Natural killer cell (primary cell): Measurements from ENCODE around the gene GBX2. TPM values are rescaled to one million over a fixed set of nuclear protein-coding genes. Genes with fewer than 3 reads are reported as not detected.

ENCODE experiments used
- ATAC-seq, 3 donors: fragments of 150-1000 bp in 2 of 3; fragments of 200-7000 bp in 1 of 3; cut with Tn5 transposase; 1 replicate in 1 of 3; 2 replicates in 2 of 3; pipeline ENCODE4 v1.10.0; 2021; ENCODE audit warnings: mild to moderate bottlenecking in 2 of 3, moderate library complexity in 2 of 3
- DNase-seq, 2 donors: peaks; one replicate each; pipeline versions ENCODE4 v3.0.0 to v3.0.0-alpha.2; 2013 to 2021; ENCODE audit warnings: mixed read lengths in 1 of 2
- H3K27ac ChIP-seq: one replicate; pipeline ENCODE4 v1.5.1; 2013; ENCODE audit warnings: mild to moderate bottlenecking, low read length
- H3K27me3 ChIP-seq: one replicate; pipeline ENCODE4 v1.6.1; 2013; ENCODE audit warnings: low read length; ENCODE audit not compliant: control insufficient read depth, insufficient read depth
- H3K36me3 ChIP-seq: one replicate; pipeline ENCODE4 v1.6.1; 2013; ENCODE audit warnings: low read length; ENCODE audit not compliant: control insufficient read depth, insufficient read depth
- H3K4me1 ChIP-seq: one replicate; pipeline ENCODE4 v1.6.1; 2013; ENCODE audit warnings: low read length; ENCODE audit not compliant: control insufficient read depth, insufficient read depth
- H3K4me3 ChIP-seq: one replicate; pipeline ENCODE4 v1.5.1; 2013; ENCODE audit warnings: low read length
- H3K9me3 ChIP-seq: one replicate; pipeline ENCODE4 v1.6.1; 2013; ENCODE audit warnings: low read length; ENCODE audit not compliant: control insufficient read depth, insufficient read depth
- H3K27ac Mint-ChIP-seq, 2 donors: one replicate each; pipeline ENCODE4 v1.8.0; 2022; ENCODE audit warnings: mild to moderate bottlenecking in 2 of 2, mixed read lengths in 2 of 2, moderate library complexity in 1 of 2
- H3K27me3 Mint-ChIP-seq, 2 donors: one replicate each; pipeline ENCODE4 v1.8.0; 2022; ENCODE audit warnings: low read depth in 2 of 2, mixed read lengths in 2 of 2
- H3K36me3 Mint-ChIP-seq: one replicate; pipeline ENCODE4 v1.8.0; 2022; ENCODE audit warnings: mixed read lengths
- H3K4me1 Mint-ChIP-seq, 2 donors: one replicate each; pipeline ENCODE4 v1.8.0; 2022; ENCODE audit warnings: mixed read lengths in 2 of 2
- H3K4me3 Mint-ChIP-seq: one replicate; pipeline ENCODE4 v1.8.0; 2022; ENCODE audit warnings: mild to moderate bottlenecking, moderate library complexity, mixed read lengths
- H3K9me3 Mint-ChIP-seq, 2 donors: one replicate each; pipeline ENCODE4 v1.8.0; 2022; ENCODE audit warnings: mixed read lengths in 2 of 2
- WGBS: methylation state at CpG from one replicate; pipeline ENCODE4 v1.1.7; 2013; ENCODE audit warnings: missing lambda C conversion rate; ENCODE audit not compliant: insufficient coverage; 5-methylcytosine and 5-hydroxymethylcytosine counted together
- intact Hi-C: fragments of 100-400 bp; cut with micrococcal nuclease; formaldehyde crosslinking; loops from one replicate; pipeline ENCODE4 v1.14.2; 2022
- total RNA-seq, 4 donors: library from RNA; stranded (reverse); fragments of 120-200 nt in 1 of 4; gene quantifications; one replicate each; pipeline versions ENCODE4 v1.2.3 to v1.2.4, GENCODE V29; 2013 to 2022
- TF ChIP-seq, protein P1 (sequence below): fragments of 200-600 bp; IDR thresholded peaks from one replicate; pipeline ENCODE4 v1.8.0; 2022; ENCODE audit warnings: antibody characterized with exemption

The GBX2 gene
- total RNA-seq, 3 donors from 2014 or later (not counting 1 experiment from before 2014, with no cell fraction given), result not detected

DNA sequence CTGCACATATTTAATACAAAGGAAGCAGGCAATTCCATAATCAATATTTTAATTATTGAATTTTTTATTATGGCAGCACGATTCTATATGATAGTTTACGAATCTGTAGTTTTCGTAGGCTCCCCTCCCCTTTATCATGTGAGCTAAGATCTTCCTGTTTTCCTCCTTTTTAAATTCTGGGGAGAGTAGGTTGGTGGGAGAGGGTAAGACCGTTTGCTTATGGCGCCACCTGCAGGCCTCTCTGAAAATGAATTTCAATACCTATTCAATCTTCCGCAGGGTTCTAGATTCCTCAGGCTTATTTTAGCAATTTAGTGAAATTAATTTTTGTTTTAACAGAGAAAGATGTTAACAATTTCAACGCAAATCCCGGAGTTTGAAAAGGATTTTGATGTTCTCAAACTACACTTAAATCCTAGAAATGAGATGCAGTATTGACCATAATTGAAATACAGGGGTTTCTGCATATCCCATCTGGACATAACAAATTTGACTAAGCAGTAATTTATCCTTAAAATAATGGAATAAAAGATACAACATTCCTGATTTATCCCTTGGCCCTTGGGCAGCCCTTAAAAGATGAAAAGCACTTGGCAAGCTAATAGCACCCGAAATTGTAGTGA lies 12.8 kb upstream of the GBX2 start:
- Histone ChIP-seq H3K9me3 (no peaks in the 10 kb centered on the region), H3K36me3 (no peaks in the 10 kb centered on the region), H3K27ac (no peak overlapping the region), H3K4me1 (peaks cover 13% of the 10 kb centered on the region), H3K4me3 (no peak overlapping the region), H3K27me3 (peaks cover 35% of the 10 kb centered on the region)
- H3K4me1 Mint-ChIP-seq, result peaks cover 5 to 6% of the 10 kb centered on the region in 2 donors
- intact Hi-C loops, result loop anchor here (1.0 kb wide), 2 partner anchors 402 to 415 kb away; no protein-coding TSS in a partner anchor
- TF ChIP-seq, protein P1, sequence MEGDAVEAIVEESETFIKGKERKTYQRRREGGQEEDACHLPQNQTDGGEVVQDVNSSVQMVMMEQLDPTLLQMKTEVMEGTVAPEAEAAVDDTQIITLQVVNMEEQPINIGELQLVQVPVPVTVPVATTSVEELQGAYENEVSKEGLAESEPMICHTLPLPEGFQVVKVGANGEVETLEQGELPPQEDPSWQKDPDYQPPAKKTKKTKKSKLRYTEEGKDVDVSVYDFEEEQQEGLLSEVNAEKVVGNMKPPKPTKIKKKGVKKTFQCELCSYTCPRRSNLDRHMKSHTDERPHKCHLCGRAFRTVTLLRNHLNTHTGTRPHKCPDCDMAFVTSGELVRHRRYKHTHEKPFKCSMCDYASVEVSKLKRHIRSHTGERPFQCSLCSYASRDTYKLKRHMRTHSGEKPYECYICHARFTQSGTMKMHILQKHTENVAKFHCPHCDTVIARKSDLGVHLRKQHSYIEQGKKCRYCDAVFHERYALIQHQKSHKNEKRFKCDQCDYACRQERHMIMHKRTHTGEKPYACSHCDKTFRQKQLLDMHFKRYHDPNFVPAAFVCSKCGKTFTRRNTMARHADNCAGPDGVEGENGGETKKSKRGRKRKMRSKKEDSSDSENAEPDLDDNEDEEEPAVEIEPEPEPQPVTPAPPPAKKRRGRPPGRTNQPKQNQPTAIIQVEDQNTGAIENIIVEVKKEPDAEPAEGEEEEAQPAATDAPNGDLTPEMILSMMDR, result peak; percentile 73
- peak in 1 of 2 donors; percentile 58 for DNase-seq
- H3K27ac Mint-ChIP-seq, result no peak overlapping the region
- H3K4me3 Mint-ChIP-seq, result peak overlapping the region; percentile 36
- peaks cover 41 to 49% of the 10 kb centered on the region in 2 donors for H3K27me3 Mint-ChIP-seq
- H3K9me3 Mint-ChIP-seq, result no peaks in the 10 kb centered on the region
- ATAC-seq, result no peak
- no peaks in the 10 kb centered on the region for H3K36me3 Mint-ChIP-seq
- 91% methylated on average over 1 of the region's 9 CpGs for WGBS

DNA sequence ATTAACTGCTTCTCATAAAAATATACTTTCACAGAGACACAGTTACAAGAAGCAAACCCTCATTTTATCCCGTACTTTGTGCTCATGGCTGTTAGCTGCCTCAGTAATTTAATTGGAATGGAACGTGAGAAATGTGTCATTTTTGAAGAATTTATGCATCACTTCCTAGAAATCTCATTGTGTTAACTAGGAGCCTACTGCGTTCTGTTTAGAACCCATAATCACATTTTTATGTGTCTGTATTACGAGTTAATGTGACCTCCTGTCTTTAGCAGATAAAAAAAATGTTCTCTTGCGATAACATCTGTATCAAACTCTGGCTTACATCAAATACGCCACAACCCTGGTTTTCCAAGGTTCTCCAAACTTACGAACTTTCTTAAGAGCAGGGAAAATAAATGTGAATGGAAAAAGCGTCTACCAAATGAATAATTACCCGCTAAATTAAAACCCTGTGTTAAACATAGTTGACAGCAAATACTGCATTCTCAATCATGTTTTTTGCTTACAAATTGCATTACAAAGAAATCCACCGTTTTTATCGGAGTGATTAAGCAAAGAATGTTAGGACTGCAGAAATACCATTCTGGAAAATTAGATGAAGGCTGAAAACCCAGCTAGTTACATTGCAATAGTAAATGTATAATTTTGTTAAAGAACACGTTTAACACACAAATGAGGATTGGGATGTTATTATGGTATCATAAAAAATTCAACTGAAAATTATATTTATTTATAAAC lies 12.1 kb upstream of the GBX2 start:
- Histone ChIP-seq H3K9me3 (no peaks in the 10 kb centered on the region), H3K4me1 (peaks cover 13% of the 10 kb centered on the region), H3K4me3 (no peak overlapping the region), H3K27me3 (peaks cover 35% of the 10 kb centered on the region), H3K36me3 (no peaks in the 10 kb centered on the region), H3K27ac (no peak overlapping the region)
- no peaks in the 10 kb centered on the region for H3K9me3 Mint-ChIP-seq
- no peaks in the 10 kb centered on the region for H3K36me3 Mint-ChIP-seq
- TF ChIP-seq, protein P1, result no peak
- 15% methylated on average over 7 of the region's 12 CpGs for WGBS
- peaks cover 43 to 51% of the 10 kb centered on the region in 2 donors for H3K27me3 Mint-ChIP-seq
- DNase-seq (no peak), ATAC-seq (no peak)
- no peak overlapping the region for H3K27ac Mint-ChIP-seq
- intact Hi-C loops, result no loop called here
- peak overlapping the region; percentile 52 for H3K4me3 Mint-ChIP-seq
- peaks cover 5 to 6% of the 10 kb centered on the region in 2 donors for H3K4me1 Mint-ChIP-seq

DNA sequence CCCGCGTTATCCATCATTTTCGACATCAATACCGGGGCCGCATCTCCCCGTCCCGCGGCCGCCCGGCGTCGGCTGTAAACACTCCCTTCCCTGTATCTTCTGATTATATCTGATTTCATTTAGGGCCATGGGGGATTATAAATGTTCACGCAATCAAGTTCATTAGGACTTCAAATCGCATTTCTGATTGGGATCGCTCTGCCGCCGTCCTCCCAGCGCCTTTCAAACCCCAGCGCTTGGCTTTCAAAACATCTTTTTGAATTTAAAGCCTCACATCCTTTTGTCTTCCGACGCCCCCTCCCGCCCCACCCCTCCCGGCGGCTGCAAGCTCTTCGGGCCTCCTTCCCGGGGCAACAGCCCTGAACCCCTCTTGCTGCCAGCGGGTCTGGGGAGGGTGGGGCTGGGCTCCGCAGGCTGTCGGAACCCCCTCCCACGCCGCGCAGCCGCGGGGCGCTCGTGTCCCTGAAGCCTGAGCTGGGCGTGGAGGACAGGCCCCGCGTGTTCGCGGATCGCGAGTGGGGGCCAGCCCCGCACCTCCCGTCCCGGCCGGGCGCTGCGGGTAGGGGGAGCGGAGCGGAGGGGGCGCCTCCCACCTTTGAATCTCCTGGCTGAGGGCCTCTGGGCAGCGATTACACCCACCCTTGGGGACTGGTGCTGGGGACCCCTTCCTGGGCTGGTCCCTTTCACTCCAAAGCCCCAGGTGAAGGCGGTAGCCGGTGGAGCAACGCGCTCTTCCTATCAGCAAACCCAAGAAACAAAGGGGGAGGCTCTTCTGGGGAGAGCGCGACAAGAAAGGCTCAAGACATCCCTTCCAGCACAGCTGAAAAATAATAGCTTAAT lies 11.3 kb upstream of the GBX2 start:
- ATAC-seq (no peak), DNase-seq (no peak)
- Mint-ChIP-seq H3K4me3 (peak overlapping the region; percentile 57), H3K36me3 (no peaks in the 10 kb centered on the region), H3K27ac (no peak overlapping the region), H3K9me3 (no peaks in the 10 kb centered on the region), H3K27me3 (peaks cover 45 to 51% of the 10 kb centered on the region in 2 donors), H3K4me1 (peaks cover 5 to 6% of the 10 kb centered on the region in 2 donors)
- Histone ChIP-seq H3K27me3 (peaks cover 37% of the 10 kb centered on the region), H3K4me3 (no peak overlapping the region), H3K9me3 (no peaks in the 10 kb centered on the region), H3K36me3 (no peaks in the 10 kb centered on the region), H3K4me1 (peaks cover 13% of the 10 kb centered on the region), H3K27ac (no peak overlapping the region)
- intact Hi-C loops, result no loop called here
- TF ChIP-seq, protein P1, result no peak
- 10% methylated on average over 59 of the region's 59 CpGs for WGBS
